Activated CD4-positive, CD25-positive, alpha-beta regulatory T cell treated with anti-CD3 and anti-CD28 coated beads, Interleukin-2, amount 50 U/mL, for 24 hours (primary cell): ENCODE results near the gene TSPO.
A peak's percentile ranks its signal among the peaks of the same experiment; 100 is the strongest.

Source experiments
- ATAC-seq, 2 donors: fragments of 150-1000 bp; cut with Tn5 transposase; one replicate each; pipeline ENCODE4 v1.10.0; 2021; ENCODE audit warnings: mild to moderate bottlenecking in 1 of 2, moderate library complexity in 1 of 2

TSPO gene

DNA sequence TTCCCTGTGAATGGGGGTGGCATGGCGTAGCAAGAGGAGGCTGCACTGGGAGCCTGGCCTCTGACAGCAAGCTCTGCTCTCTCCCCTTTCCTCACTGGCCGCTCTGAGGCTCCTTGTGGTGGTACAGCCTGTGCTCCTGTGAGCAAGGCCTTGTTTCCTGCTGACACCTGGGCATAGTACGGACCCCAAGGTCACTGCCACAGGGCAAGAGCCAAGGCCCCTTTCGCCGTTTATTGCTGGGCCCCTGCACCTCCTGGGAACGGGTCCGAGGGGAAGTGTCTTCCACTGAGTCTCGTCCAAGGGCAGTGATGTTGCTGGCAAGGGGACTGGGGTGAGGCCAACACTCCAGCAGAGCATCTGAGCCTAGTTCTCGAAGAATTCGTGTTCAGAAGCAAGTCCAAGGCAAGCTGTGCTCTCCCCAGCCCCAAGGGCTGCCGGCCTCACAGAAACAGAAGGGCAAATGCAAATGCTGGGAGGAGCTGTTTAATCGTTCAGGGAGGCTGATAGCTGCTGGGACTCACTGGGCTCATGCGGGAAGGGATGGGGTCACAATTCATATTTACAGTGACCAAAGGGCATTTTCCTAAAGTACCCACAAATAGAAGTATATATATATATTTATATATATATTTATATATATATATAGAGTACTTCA lies 51.5 kb downstream of the TSPO start:
- ATAC-seq, result no peak

DNA sequence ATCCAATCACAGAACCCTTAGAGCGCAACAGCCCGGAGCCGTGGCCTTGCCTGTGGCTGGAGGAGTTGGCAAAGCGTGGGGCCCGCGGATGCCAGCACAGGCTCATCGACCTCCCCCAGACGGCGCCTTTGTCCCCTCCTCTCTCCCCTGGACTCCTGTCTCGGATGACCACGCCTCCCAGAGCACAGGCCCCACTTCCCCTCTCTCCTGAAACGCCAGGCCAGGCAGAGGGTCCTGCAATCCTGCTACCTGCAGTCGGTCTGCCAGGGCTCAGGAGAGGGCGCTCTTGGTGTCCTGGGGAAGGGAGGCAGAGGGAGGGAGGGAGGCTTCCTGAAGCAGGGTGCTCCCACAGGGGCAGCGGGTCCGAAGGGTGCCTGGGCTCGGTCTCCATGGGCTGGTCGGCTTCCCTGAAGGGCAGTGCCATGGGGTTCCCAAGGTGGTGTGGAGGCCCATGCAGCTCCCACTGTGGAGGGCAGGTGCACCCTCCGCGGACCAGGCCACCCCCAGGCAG lies 52.2 kb downstream of the TSPO start:
- no peak for ATAC-seq

DNA sequence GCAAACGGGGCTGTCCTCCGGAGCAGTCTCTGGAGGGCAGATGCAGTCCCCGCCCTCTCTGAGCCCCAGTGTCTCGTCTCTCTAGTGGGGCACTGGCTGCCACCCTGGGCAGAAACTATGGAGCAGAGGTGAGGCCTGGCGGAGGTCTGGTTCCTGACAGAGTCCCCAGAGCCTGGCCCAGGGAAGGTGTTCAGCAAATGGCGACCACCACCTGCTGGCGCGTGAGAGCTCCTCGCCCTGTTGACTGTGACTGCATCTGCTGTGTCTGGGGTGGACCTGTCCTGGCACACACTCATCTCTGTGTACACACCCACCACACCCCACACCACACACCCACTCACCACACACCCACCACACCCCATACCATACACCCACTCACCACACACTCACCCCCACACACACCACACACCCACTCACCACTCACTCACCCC lies 53.9 kb downstream of the TSPO start:
- no peak for ATAC-seq

DNA sequence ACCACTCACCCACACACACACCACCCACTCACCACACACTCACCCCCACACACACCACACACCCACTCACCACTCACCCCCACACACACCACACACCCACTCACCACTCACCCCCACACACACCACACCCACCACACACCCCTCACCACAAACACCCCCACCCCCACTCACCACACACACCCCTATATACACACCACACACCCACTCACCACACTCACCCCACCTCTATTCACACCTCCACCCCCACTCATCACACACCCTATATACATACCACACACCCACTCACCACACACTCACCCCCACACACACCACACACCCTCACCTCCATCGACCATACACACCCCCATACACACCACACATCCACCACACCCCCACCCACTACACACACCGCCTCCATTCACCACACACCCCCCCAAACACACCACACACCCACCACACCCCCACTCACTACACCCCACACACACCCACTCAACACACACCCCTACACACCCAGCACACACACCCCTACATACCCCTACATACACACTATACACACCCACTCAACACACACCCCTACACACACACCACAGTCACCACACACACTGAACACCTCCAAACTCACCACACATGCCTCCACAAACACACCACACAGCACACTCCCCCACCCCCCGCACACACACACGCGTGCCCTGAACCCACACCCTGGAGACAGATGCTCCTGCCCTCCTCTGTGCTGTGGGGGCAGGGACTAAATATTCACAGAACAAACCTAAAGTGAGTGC lies 54.6 kb downstream of the TSPO start:
- peak in 1 of 2 donors; percentile 28 for ATAC-seq

DNA sequence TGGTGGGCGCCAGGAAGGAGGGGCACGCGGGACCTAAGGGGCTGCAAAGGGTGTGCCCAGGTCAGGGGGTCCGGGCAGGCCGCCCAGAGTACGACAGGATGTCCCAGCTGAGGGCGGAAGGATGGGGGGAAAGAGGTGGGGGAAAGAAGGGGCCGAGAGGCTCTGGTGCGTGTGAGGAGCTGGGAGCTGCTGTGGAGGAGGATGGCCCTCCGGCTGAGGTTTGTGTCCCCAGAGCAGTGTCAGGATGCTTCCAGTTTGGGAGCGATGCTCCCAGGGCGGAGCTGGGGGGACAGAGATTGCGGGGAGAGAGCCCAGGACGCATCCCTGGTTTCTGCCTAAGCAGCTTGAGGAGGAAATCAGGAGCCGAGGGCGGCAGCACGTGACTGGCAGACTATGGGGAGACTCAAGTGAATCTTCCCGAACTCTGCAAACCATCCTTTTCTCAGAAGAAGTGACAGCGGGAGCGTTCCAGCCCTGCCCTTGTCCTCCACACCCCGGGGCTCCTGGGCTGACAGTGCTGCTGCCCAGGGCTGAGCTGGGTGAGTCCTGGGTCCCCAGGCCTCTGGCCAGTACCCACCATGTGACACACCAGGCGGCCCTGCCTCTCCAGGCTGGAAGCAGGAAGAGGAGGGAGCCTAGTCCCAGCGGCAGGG lies 55.3 kb downstream of the TSPO start:
- no peak for ATAC-seq

DNA sequence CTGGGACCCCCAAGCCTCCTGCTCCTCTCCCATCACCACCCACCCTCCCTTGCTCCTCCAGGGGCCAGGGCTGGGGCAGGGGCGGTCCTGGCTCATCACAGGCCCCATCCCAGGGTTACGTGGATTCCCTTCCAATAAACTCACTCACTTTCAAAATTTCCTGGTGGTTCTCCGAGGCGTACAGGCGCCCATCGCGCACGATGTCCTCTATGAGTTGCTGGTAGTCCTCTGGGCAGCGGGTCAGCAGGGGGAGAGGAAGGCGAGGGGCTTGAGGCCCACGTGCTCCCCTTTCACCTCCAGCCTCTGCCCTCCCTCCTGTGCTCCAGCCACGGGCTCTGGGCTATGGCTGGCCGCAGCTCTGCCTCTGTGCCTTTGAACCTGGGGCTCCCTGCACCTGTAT lies 56.0 kb downstream of the TSPO start:
- ATAC-seq, result no peak

DNA sequence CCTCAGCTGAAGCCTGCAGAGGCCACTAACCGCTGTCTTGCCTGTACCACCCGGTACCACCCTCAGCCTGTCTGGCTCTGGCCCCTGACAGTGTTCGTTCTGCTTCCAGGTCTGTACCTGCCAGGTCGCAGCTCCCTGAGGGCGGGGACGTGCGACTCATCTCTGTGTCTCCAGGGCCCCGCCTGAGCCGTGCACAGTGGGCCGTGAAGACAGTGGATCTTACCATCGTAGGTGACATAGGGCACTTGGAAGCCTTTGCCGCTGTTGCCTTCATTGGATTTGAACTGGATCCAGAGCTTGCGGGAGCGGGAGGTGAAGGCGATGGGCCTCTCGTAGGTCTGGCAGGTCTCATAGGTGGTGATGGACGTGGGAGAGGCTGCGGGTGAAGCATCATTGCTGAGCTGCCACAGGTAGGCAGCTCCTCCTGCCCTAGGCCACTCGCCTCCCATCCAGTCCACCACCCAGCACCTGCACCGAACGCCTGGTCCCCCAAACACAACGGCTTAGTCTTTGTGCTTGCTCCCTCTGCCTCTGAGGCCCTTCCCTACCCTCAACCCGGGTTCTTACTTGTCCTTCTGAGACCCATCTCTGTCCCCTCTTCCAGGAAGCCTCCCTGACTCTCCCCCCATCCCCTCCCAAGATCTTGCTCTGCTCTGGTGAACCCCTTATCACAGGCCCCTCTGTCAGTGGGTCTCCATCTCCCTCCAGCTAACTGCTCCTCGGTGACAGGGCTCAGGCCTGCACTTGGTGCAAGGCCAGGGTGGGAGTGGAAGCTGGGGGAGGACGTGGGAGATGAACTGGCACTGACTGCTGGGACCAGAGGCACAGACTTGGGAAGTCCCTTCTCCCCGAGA lies 56.7 kb downstream of the TSPO start:
- ATAC-seq, result no peak

DNA sequence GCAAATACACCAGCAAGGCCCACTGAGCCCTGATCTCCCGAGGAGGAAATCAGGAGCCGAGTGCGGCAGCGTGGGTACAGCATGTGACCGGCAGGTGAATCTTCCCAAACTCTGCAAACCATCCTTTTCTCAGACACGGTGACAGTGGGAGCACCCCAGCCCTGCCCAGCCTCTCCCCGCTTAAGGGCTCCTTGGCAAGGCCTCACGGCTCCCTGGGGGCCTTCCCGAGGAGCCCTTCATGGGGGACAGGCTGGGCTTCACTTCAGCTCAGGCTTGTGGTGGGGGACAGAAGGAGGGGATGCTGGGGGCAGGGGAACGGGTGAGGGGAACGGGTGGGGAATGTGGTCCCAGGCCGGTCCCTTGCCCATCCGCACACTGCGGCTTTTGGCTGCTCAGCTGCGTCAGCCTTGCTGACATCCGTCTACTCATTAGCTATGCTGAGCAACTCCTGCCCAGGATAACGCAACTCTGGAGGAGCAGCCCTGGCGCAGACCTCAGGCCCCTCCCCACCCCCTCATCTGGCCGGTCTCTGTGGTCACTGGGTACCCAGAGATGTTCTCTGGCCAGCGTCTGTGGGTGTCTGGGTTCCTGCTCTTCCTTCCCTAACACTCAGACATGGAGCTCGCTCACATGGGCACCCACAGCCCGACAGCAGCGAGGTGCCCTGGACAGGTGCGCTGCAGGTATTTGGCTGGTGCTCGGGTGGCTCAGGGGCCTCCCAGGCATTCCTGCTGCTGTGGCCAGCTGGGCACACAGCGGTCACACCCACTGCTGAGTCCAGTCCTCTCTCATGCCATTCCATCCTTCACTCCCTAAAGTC lies 57.6 kb downstream of the TSPO start:
- ATAC-seq, result no peak

DNA sequence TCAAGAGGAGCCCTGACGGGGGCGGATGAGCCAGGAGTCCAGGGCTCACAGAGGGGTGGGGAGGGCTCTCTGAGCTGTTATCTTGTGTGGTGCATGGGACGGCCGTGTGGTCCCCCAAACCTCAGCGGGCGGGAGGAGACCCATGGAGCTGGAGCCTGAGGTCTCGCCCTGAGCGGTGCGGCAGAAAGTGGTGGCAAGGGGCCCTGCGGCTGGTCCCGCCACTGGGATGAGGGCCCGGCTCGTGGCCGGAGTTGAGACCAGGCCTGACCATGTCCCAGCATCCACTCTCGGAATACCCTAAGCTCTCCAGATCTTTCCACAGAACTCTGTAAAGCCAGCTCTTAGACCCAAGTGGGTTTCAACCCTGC lies 58.1 kb downstream of the TSPO start:
- no peak for ATAC-seq

DNA sequence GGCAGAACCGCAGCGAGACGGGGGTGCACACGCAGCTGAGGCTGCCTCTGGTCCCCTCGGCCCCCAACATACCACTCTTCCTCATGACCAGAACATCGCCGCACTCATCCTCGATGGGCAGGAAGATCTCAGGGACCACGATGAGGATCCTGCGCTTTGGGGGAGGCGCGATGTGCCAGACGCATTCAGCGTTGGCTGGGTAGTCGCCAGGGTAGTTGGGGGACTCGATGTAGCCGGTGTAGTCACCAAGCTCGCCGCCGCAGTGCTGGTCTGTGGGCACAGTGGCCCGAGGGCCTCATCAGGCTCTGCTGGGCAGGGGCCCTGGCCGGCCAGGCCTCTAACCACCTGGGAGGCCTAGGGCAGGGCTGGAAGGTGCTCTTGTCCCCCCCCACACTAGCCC lies 58.6 kb downstream of the TSPO start:
- ATAC-seq, result no peak

DNA sequence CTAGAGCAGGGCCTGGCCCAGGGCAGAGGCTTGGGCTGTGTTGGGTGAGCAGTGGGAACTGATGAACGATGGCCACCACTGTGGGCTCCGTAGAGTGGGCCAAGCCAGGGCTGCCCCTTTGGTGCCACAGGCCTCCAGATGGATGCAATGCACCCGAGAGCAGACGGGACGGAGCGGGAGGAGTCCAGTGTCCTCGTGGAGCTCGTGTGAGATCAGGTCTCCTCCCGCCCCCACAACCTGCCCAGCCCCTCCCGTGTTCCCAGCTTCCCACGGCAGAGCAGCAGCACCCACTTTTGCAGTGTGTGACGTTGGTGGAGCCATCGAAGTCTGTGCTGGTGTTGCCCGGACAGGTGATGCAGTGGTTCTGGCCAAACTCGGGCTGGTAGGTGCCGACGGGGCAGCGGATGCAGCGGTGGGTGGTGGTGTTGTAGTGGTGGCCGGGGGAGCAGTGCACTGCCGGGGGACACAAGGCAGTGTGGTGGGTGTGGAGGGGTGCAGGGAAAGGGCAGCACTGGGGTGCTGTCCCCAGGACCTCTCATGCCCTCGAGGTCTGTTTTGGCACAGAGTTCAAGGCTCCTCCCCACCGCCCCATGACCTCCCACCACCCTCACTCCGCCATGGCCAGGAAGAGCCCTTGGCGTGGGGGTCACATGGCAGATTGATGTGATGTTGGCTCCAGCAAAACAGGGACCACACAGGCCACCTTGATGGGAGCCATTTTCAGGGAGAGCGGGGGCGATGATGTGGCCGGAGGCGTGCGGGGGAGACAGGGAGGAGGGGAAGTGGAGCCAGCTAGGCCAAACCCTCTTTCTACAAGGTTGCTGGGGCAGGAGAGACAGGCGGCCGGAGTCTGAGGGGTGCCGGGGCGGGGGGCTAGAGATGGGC lies 59.5 kb downstream of the TSPO start:
- no peak for ATAC-seq

DNA sequence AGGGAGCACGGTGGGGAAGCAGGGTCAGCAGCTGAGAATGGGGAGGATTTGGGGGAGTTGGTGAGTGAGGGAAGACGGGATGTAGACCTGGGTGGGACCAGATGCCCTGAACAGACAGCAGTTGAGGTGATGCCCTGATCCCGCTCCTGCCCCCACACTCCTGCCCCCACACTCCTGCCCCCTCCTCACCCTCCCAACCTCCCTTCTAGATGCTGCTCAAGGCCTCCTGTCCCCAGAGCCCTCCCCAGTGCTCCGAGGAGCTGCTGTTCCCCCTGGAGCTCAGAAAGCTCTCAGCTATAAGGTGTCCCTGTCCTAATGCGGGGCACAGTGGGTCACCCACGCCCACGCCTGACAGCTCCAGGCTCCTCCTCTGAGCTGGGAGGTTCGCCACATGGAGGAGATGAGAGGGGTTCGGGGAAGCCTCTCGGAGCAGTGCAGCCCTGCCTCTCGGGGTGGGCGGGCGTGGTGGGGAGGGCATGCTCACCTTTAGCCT lies 60.6 kb downstream of the TSPO start:
- no peak for ATAC-seq

DNA sequence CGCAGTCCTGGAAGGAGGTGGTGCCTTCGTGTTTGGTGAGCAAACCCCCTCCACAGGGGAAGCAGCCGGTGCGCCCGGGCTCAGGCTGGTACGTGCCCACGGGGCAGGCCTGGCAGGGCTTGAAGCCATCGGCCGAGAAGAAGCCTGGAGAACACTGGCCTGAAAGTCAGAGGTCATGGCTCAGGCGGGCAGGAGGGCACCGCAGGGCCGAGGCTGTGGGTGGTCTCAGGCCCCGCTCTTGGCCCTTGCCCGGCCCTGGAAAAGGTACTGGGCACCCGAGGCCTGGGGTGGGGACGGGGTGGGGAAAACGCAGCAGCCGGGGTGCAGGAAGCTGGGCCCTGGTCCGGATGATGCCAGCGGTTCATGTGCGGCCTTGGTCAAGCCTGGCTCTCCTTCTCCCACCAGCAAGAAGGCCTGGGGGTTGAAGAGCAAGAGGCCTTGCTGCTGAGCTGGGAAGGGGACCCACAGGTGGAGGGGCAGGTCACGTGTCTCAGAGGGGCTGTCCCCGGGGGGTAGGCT lies 61.1 kb downstream of the TSPO start:
- ATAC-seq, result no peak
